MM.1S (cell line): ENCODE results near the gene ARHGAP4.

Source experiments
- DNase-seq: peaks from one replicate; pipeline ENCODE4 v3.0.0-alpha.2; 2015
- H2AFZ ChIP-seq: fragments of 300-600 bp; sonication (generic); 2 replicates; pipeline ENCODE4 v1.6.0; 2016; ENCODE audit warnings: antibody characterized with exemption, low read length
- H3F3A ChIP-seq: fragments of 300-600 bp; sonication (generic); 2 replicates; pipeline ENCODE4 v1.6.1; 2016; ENCODE audit warnings: mild to moderate bottlenecking, antibody characterized with exemption, low read length, moderate library complexity, mixed read lengths; ENCODE audit not compliant: insufficient read depth
- H3K27ac ChIP-seq: fragments of 300-600 bp; sonication (generic); 2 replicates; pipeline ENCODE4 v1.5.1; 2016; ENCODE audit warnings: mild to moderate bottlenecking, low read length
- H3K27me3 ChIP-seq: fragments of 300-600 bp; sonication (generic); replicated peaks from 2 replicates; pipeline ENCODE4 v1.6.0; 2016; ENCODE audit warnings: low read length; ENCODE audit not compliant: insufficient read depth
- H3K36me3 ChIP-seq: fragments of 300-600 bp; sonication (generic); replicated peaks from 2 replicates; pipeline ENCODE4 v1.6.1; 2016; ENCODE audit warnings: mild to moderate bottlenecking, low read length, mixed read lengths; ENCODE audit not compliant: insufficient read depth
- H3K4me1 ChIP-seq: fragments of 300-600 bp; sonication (generic); 2 replicates; pipeline ENCODE4 v1.6.1; 2016; ENCODE audit warnings: low read length, mixed read lengths
- H3K4me2 ChIP-seq: fragments of 300-600 bp; sonication (generic); 2 replicates; pipeline ENCODE4 v1.6.0; 2016; ENCODE audit warnings: low read depth, low read length
- H3K4me3 ChIP-seq: fragments of 300-600 bp; sonication (generic); 2 replicates; pipeline ENCODE4 v1.5.1; 2016; ENCODE audit warnings: low read length, mixed read lengths
- H3K79me2 ChIP-seq: fragments of 300-600 bp; sonication (generic); 2 replicates; pipeline ENCODE4 v1.6.1; 2016; ENCODE audit warnings: mixed run types, low read length, mixed read lengths
- H3K9ac ChIP-seq: fragments of 300-600 bp; sonication (generic); 2 replicates; pipeline ENCODE4 v1.6.1; 2016; ENCODE audit warnings: low read length, mixed read lengths
- H3K9me2 ChIP-seq: fragments of 300-600 bp; sonication (generic); replicated peaks from 2 replicates; pipeline ENCODE4 v1.6.1; 2016; ENCODE audit warnings: mild to moderate bottlenecking, low read length, mixed read lengths; ENCODE audit not compliant: insufficient read depth
- H3K9me3 ChIP-seq: fragments of 300-600 bp; sonication (generic); replicated peaks from 2 replicates; pipeline ENCODE4 v1.6.1; 2016; ENCODE audit warnings: mild to moderate bottlenecking, low read length, mixed read lengths; ENCODE audit not compliant: insufficient read depth
- H4K20me1 ChIP-seq: fragments of 300-600 bp; sonication (generic); 2 replicates; pipeline ENCODE4 v1.6.1; 2016; ENCODE audit warnings: mild to moderate bottlenecking, low read length, moderate library complexity, mixed read lengths; ENCODE audit not compliant: insufficient read depth
- EZH2 ChIP-seq: fragments of 300-600 bp; sonication (generic); optimal IDR thresholded peaks from 2 replicates; pipeline ENCODE3; 2017; ENCODE audit warnings: low read depth, mild to moderate bottlenecking, antibody characterized with exemption, low read length, mixed read lengths
- EZH2phosphoT487 ChIP-seq: fragments of 300-600 bp; sonication (generic); IDR thresholded peaks from 2 replicates; pipeline ENCODE4 v1.6.1; 2018; ENCODE audit warnings: antibody characterized with exemption, low read length
- TF ChIP-seq, protein P1 (sequence below): fragments of 300-600 bp; sonication (generic); IDR thresholded peaks from 2 replicates; pipeline ENCODE4 v1.5.1; 2016; ENCODE audit warnings: antibody characterized with exemption, low read length, mixed read lengths

The ARHGAP4 gene

DNA sequence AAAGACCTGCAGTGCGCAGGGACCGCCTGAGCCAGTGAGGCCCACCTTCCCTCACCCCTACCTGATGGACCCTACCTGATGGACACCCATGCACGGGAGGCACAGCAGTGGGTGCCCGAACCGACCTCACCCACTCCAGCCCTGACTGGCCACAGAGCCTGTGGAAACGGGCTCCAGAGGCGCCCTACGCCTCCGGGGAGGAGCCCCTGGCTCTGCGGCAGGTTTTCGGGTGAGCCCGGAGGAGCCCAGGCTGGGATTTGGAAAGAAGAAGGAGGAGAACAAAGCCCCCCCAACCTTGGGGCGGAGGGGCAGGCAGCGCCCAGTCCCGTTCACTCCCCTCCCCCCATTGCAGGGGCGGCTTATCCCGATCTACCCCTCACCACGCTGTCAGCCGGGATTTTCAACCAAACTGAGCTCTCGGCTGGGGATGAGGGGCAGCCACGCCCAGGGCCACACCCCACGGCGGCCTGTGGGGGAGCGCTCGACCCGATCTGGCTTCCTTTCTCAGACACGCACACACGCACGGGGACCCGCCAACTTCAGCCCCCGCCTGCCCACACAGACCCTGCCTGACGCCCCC is 40.8 kb downstream of the ARHGAP4 start:
- no peak overlapping the region for H3K4me3 ChIP-seq
- H3K27ac ChIP-seq: no peak overlapping the region
- no peaks in the 10 kb centered on the region for H3K79me2 ChIP-seq
- no peak overlapping the region for H3K9ac ChIP-seq
- no peak for DNase-seq
- H3K27me3 ChIP-seq: peaks cover 42% of the 10 kb centered on the region
- no peak overlapping the region for H3K4me2 ChIP-seq
- no peaks in the 10 kb centered on the region for H4K20me1 ChIP-seq
- H3K9me2 ChIP-seq: no peaks in the 10 kb centered on the region
- TF ChIP-seq, protein P1, sequence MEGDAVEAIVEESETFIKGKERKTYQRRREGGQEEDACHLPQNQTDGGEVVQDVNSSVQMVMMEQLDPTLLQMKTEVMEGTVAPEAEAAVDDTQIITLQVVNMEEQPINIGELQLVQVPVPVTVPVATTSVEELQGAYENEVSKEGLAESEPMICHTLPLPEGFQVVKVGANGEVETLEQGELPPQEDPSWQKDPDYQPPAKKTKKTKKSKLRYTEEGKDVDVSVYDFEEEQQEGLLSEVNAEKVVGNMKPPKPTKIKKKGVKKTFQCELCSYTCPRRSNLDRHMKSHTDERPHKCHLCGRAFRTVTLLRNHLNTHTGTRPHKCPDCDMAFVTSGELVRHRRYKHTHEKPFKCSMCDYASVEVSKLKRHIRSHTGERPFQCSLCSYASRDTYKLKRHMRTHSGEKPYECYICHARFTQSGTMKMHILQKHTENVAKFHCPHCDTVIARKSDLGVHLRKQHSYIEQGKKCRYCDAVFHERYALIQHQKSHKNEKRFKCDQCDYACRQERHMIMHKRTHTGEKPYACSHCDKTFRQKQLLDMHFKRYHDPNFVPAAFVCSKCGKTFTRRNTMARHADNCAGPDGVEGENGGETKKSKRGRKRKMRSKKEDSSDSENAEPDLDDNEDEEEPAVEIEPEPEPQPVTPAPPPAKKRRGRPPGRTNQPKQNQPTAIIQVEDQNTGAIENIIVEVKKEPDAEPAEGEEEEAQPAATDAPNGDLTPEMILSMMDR: no peak
- TF ChIP-seq EZH2 (no peak), EZH2phosphoT487 (no peak)
- H3K36me3 ChIP-seq: no peaks in the 10 kb centered on the region
- no peaks in the 10 kb centered on the region for H3K4me1 ChIP-seq
- no peaks in the 10 kb centered on the region for H3F3A ChIP-seq
- H3K9me3 ChIP-seq: no peaks in the 10 kb centered on the region
- H2AFZ ChIP-seq: no peak overlapping the region

DNA sequence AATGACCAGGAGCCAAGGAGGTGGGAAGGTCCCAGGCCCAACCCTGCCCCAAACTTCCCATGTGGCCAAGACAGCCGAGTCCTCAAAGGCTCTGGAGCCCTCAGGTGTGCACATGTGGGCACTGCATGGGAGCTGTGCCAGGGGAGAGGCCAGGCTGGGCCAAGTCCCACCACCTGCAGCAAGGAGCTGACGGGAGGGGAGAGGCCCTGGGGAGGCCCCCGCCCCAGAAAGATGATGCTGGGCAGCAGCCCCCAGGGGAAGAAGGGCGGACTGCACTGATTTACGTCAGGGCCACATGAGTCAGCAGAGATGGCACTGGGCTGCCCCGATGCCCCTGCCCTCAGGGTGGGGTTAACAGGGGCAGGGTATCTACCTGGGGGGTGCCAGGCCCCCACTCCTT is 41.5 kb downstream of the ARHGAP4 start:
- Histone ChIP-seq H3F3A (no peaks in the 10 kb centered on the region), H2AFZ (no peak overlapping the region), H3K9ac (no peak overlapping the region), H3K27ac (no peak overlapping the region), H3K79me2 (no peaks in the 10 kb centered on the region), H3K36me3 (no peaks in the 10 kb centered on the region), H3K4me1 (no peaks in the 10 kb centered on the region), H4K20me1 (no peaks in the 10 kb centered on the region), H3K4me3 (no peak overlapping the region), H3K9me3 (no peaks in the 10 kb centered on the region), H3K9me2 (no peaks in the 10 kb centered on the region), H3K27me3 (peaks cover 45% of the 10 kb centered on the region), H3K4me2 (no peak overlapping the region)
- no peak for DNase-seq
- TF ChIP-seq EZH2 (no peak), EZH2phosphoT487 (no peak)
- TF ChIP-seq, protein P1: no peak

DNA sequence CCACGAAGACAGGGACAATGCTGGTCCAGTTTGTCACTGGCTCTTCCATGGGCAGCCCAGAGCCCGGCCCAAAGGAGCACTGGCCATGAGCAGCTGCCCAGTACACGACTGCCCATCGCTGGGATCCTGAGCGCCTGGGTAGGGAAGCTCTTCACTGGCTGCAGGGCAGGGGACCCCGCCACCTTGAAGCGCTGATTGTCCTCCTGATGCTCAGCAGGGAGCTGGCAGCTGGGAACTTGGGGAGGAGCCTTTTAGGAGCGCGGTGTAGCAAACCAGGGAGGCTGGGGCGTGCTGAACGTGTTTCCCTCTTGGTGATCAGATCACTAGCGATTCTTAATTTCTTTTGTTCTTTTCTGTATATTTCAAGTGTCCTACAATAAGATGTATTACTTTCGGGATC is 41.9 kb downstream of the ARHGAP4 start:
- TF ChIP-seq EZH2 (no peak), EZH2phosphoT487 (no peak)
- TF ChIP-seq, protein P1: no peak
- no peak overlapping the region for H3K9ac ChIP-seq
- H3K9me2 ChIP-seq: no peaks in the 10 kb centered on the region
- H3K27me3 ChIP-seq: peaks cover 46% of the 10 kb centered on the region
- H2AFZ ChIP-seq: no peak overlapping the region
- no peaks in the 10 kb centered on the region for H3K9me3 ChIP-seq
- no peak for DNase-seq
- H3K4me2 ChIP-seq: no peak overlapping the region
- H3K4me3 ChIP-seq: no peak overlapping the region
- H3K27ac ChIP-seq: no peak overlapping the region
- H3K36me3 ChIP-seq: no peaks in the 10 kb centered on the region
- H4K20me1 ChIP-seq: no peaks in the 10 kb centered on the region
- no peaks in the 10 kb centered on the region for H3K79me2 ChIP-seq
- H3F3A ChIP-seq: no peaks in the 10 kb centered on the region
- H3K4me1 ChIP-seq: no peaks in the 10 kb centered on the region
